K562 (cell line): ENCODE results near the gene TIMM44. TPM values are rescaled to one million over a fixed set of nuclear protein-coding genes. Genes with fewer than 3 reads are reported as not detected.

Source experiments
- ATAC-seq: fragments of 200-7000 bp; cut with Tn5 transposase; 3 replicates; pipeline ENCODE4 v1.9.1; 2020; ENCODE audit warnings: moderate library complexity
- BruUV-seq: library from RNA; stranded (reverse); fragments of 400-500 nt; replicated peaks from 2 replicates; lab custom pipeline; 2021; lab: Mats Ljungman, UMichigan
- CTCF ChIA-PET: fragments of 300-600 bp; formaldehyde crosslinking; extraction: SDS; loops from one replicate; lab custom pipeline; 2021; ENCODE audit warnings: low intra/inter-chr PET ratio; lab: Yijun Ruan, JAX
- POLR2A ChIA-PET: fragments of 300-600, 350-650 bp; sonication (Branson Sonifier 250); formaldehyde crosslinking; extraction: SDS; loops from one replicate; lab custom pipeline; 2021; ENCODE audit warnings: antibody characterized with exemption, inconsistent platforms; lab: Yijun Ruan, JAX
- DNase-seq, 4 experiments: peaks; one replicate each; pipeline versions ENCODE4 v3.0.0 to v3.0.0-alpha.2; 2011 to 2018; ENCODE audit warnings: low spot score in 3 of 4, mixed read lengths in 3 of 4; ENCODE audit errors: extremely low read depth in 1 of 4
- FAIRE-seq: peaks from 2 replicates; lab custom pipeline; 2011; peaks lifted over from hg19 to GRCh38; lab: Jason Lieb, UNC
- H2AFZ ChIP-seq: 2 replicates; pipeline ENCODE4 v1.6.0; 2011; ENCODE audit warnings: low read depth, low read length, control low read depth, inconsistent platforms
- H3K27ac ChIP-seq: fragments of 200-600 bp; 3 replicates; pipeline ENCODE4 v1.8.0; 2011; ENCODE audit warnings: low read depth, mild to moderate bottlenecking, control low read depth, inconsistent platforms, low read length, moderate library complexity, mixed read lengths; ENCODE audit errors: extremely low read depth
- H3K27me3 ChIP-seq, 2 experiments: fragments of 300-600 bp in 1 of 2; 2 replicates in 1 of 2; 3 replicates in 1 of 2; pipeline versions ENCODE4 v1.6.0 to v1.8.0; 2011; ENCODE audit warnings: inconsistent platforms in 2 of 2, low read length in 2 of 2, mild to moderate bottlenecking in 1 of 2, mixed read lengths in 1 of 2, moderate library complexity in 1 of 2; ENCODE audit not compliant: control insufficient read depth in 2 of 2, insufficient read depth in 2 of 2
- H3K36me3 ChIP-seq: fragments of 300-600 bp; 3 replicates; pipeline ENCODE4 v1.8.0; 2011; ENCODE audit warnings: mild to moderate bottlenecking, low read length, inconsistent platforms; ENCODE audit not compliant: control insufficient read depth, insufficient read depth
- H3K4me1 ChIP-seq, 2 experiments: fragments of 200-600 bp in 1 of 2; replicated peaks in 1 of 2; 2 replicates in 1 of 2; 3 replicates in 1 of 2; pipeline versions ENCODE4 v1.5.1 to v1.8.0; 2011; ENCODE audit warnings: inconsistent platforms in 2 of 2, low read length in 2 of 2, mild to moderate bottlenecking in 1 of 2, mixed read lengths in 1 of 2, moderate library complexity in 1 of 2; ENCODE audit not compliant: control insufficient read depth in 2 of 2, insufficient read depth in 2 of 2
- H3K4me2 ChIP-seq: 2 replicates; pipeline ENCODE4 v1.6.1; 2011; ENCODE audit warnings: low read length, control low read depth, inconsistent platforms, mixed read lengths; ENCODE audit not compliant: insufficient read depth
- H3K4me3 ChIP-seq: fragments of 200-600 bp; sonication (generic), shearing (Covaris generic); 2 replicates; pipeline ENCODE4 v1.5.1; 2016; ENCODE audit warnings: control low read depth, inconsistent platforms
- H3K79me2 ChIP-seq: fragments of 200-600 bp; 3 replicates; pipeline ENCODE4 v1.8.0; 2011; ENCODE audit warnings: low read length, inconsistent platforms; ENCODE audit not compliant: control insufficient read depth, insufficient read depth
- H3K9ac ChIP-seq, 2 experiments: 2 replicates each; pipeline versions ENCODE4 v1.6.0 to v1.6.1; 2011; ENCODE audit warnings: low read depth in 2 of 2, low read length in 2 of 2, control low read depth in 1 of 2, inconsistent platforms in 1 of 2, mild to moderate bottlenecking in 1 of 2, mixed read lengths in 1 of 2; ENCODE audit not compliant: insufficient read depth in 1 of 2
- H3K9me1 ChIP-seq: one replicate; pipeline ENCODE4 v1.6.0; 2011; ENCODE audit warnings: inconsistent platforms, mild to moderate bottlenecking, low read length, moderate library complexity; ENCODE audit not compliant: control insufficient read depth, insufficient read depth
- H3K9me3 ChIP-seq: replicated peaks from 2 replicates; pipeline ENCODE4 v1.5.1; 2011; ENCODE audit warnings: low read depth, low read length, inconsistent platforms; ENCODE audit not compliant: control insufficient read depth, insufficient read depth
- H4K20me1 ChIP-seq: replicated peaks from 2 replicates; pipeline ENCODE4 v1.6.1; 2011; ENCODE audit warnings: low read length, inconsistent platforms, mixed read lengths; ENCODE audit not compliant: control insufficient read depth, insufficient read depth
- FOS ChIP-seq: IDR thresholded peaks from 3 replicates; pipeline ENCODE4 v1.6.1; 2011; ENCODE audit not compliant: insufficient read length; ENCODE audit errors: extremely low read depth
- KLF10 ChIP-seq: fragments of 250-450 bp; sonication (Bioruptor Pico); IDR thresholded peaks from 2 replicates; pipeline ENCODE4 v1.6.1; 2021; ENCODE audit warnings: matching md5 sums
- MCM3 ChIP-seq: fragments of 450-650 bp; IDR thresholded peaks from 2 replicates; pipeline ENCODE4 v1.6.1; 2016
- MYBL2 ChIP-seq, 2 experiments: fragments of 450-650 bp in 1 of 2; sonication (generic) in 1 of 2; formaldehyde crosslinking in 1 of 2; IDR thresholded peaks; 2 replicates each; pipeline versions ENCODE4 v1.6.1 to v1.8.1; 2017 to 2022; ENCODE audit warnings: borderline replicate concordance in 1 of 2, inconsistent platforms in 1 of 2, low read depth in 1 of 2, mild to moderate bottlenecking in 1 of 2, missing genetic modification reagents in 1 of 2, moderate library complexity in 1 of 2
- NR2C1 ChIP-seq, 2 experiments: fragments of 450-650 bp; IDR thresholded peaks; 2 replicates each; pipeline ENCODE4 v1.6.1; 2017; ENCODE audit warnings: mild to moderate bottlenecking in 2 of 2, antibody characterized with exemption in 1 of 2, inconsistent platforms in 1 of 2, missing compliant biosample characterization in 1 of 2, missing genetic modification characterization in 1 of 2
- POLR2G ChIP-seq: fragments of 200-400 bp; formaldehyde crosslinking; IDR thresholded peaks from 2 replicates; pipeline ENCODE4 v1.6.1; 2017; ENCODE audit warnings: low read depth, mild to moderate bottlenecking, antibody characterized with exemption, low read length, moderate library complexity
- RBM22 ChIP-seq: fragments of 200-400 bp; formaldehyde crosslinking; IDR thresholded peaks from 2 replicates; pipeline ENCODE4 v1.6.1; 2018; ENCODE audit warnings: low read length, low read depth; ENCODE audit not compliant: poor library complexity, severe bottlenecking
- YBX1 ChIP-seq: fragments of 450-650 bp; IDR thresholded peaks from 2 replicates; pipeline ENCODE4 v1.7.1; 2016; ENCODE audit warnings: mild to moderate bottlenecking
- ZBTB1 ChIP-seq: sonication (generic); formaldehyde crosslinking; IDR thresholded peaks from 2 replicates; pipeline ENCODE4 v1.8.1; 2023; ENCODE audit warnings: missing genetic modification reagents, low read depth, mild to moderate bottlenecking, borderline replicate concordance
- ZBTB33 ChIP-seq: sonication (generic); formaldehyde crosslinking; IDR thresholded peaks from 2 replicates; pipeline ENCODE4 v1.8.1; 2023; ENCODE audit warnings: mild to moderate bottlenecking, missing genetic modification reagents
- ZNF263 ChIP-seq: sonication (generic); formaldehyde crosslinking; IDR thresholded peaks from 2 replicates; pipeline ENCODE4 v1.8.0; 2022; ENCODE audit warnings: mild to moderate bottlenecking, missing genetic modification reagents, borderline replicate concordance
- WGBS: fragments of 100-300 bp; shearing (Covaris generic); methylation state at CpG from one replicate; pipeline ENCODE4 v1.1.6; 2016; ENCODE audit warnings: low coverage, mixed read lengths; ENCODE audit not compliant: insufficient coverage; ENCODE audit errors: missing lambda C conversion rate; 5-methylcytosine and 5-hydroxymethylcytosine counted together
- in situ Hi-C: fragments of 300-500 bp; cut with MboI; formaldehyde crosslinking; loops from 4 replicates; pipeline ENCODE4 v1.15.0; 2018; ENCODE audit warnings: inconsistent platforms, mixed read lengths
- intact Hi-C: fragments of 100-400 bp; cut with micrococcal nuclease; formaldehyde crosslinking; loops from 2 replicates; pipeline ENCODE4 v1.14.2; 2022
- polyA plus RNA-seq, 8 experiments: library from polyadenylated mRNA; depleted of rRNA in 4 of 8; stranded (reverse) in 5 of 8; unstranded in 3 of 8; fragments of >200 nt; fragmentation: Nextera tagmentation in 2 of 8; fragmentation: Illumina TruSeq in 1 of 8; extraction: Ambion mirVana in 2 of 8; extraction: Trizol in 1 of 8; gene quantifications; 2 replicates each; pipeline versions ENCODE4 v1.2.1 to v1.2.3, GENCODE V29; 2011 to 2014; ENCODE audit warnings: inconsistent platforms in 1 of 8, missing spikeins in 1 of 8
- total RNA-seq, 7 experiments: library from RNA; depleted of rRNA in 6 of 7; stranded (reverse); fragments of >200 nt in 6 of 7; fragmentation: Illumina TruSeq in 2 of 7; extraction: Trizol in 2 of 7; gene quantifications; 2 replicates each; pipeline versions ENCODE4 v1.2.1 to v1.2.3, GENCODE V29; 2011 to 2021; ENCODE audit warnings: low replicate concordance in 1 of 7

The TIMM44 gene
- total and polyA plus RNA-seq, 9 of the 15 experiments (the other 6 are each of a cell fraction or from before 2014, with no cell fraction given), result 10.3 to 231 (median 89.3) TPM

GRCh38 chr19:7916955-7917266 lies 26.6 kb downstream of the TIMM44 start:
- POLR2A ChIA-PET, result interaction anchor here (0.5 kb wide), 1 partner anchor 44 kb away, joined by 3 read pairs; no protein-coding TSS in a partner anchor
- CTCF ChIA-PET, result no interaction called here
- no peak overlapping the region for H3K27ac ChIP-seq
- no peaks in the 10 kb centered on the region for H3K27me3 ChIP-seq
- peaks cover 14% of the 10 kb centered on the region for H3K79me2 ChIP-seq
- H3K9me1 ChIP-seq, result no peaks in the 10 kb centered on the region
- TF ChIP-seq KLF10 (CRISPR knock-in tag), result no peak
- peak; percentile 11; the same call in 1 of the 2 replicates for TF ChIP-seq POLR2G
- no peak for ATAC-seq
- in situ Hi-C loops, result no loop called here
- 92% methylated on average over 7 of the region's 12 CpGs for WGBS
- FAIRE-seq, result no peak
- no peak for DNase-seq
- peaks cover 16% of the 10 kb centered on the region; the same call in 1 of the 3 replicates for H3K36me3 ChIP-seq
- H3K4me3 ChIP-seq, result no peak overlapping the region
- no peaks in the 10 kb centered on the region for H3K9me3 ChIP-seq
- no peak overlapping the region for H3K9ac ChIP-seq
- H3K4me2 ChIP-seq, result no peak overlapping the region
- no peak overlapping the region for H2AFZ ChIP-seq
- H4K20me1 ChIP-seq, result peaks cover 6% of the 10 kb centered on the region; the same call in 1 of the 2 replicates
- no TSS peak for BruUV-seq
- peaks cover 9 to 70% of the 10 kb centered on the region in 2 experiments for H3K4me1 ChIP-seq
- intact Hi-C loops, result no loop called here

GRCh38 chr19:7916103-7916954 lies 27.1 kb downstream of the TIMM44 start:
- intact Hi-C loops, result no loop called here
- ChIA-PET CTCF (no interaction called here), POLR2A (interaction anchor here (0.6 to 1.7 kb wide), 2 partner anchors 13 to 88 kb away, joined by 3 to 5 read pairs; partner anchors contain the start of gene MAP2K7)
- no peak overlapping the region for H3K4me2 ChIP-seq
- 84% methylated on average over 11 of the region's 104 CpGs for WGBS
- no peak for FAIRE-seq
- no peak overlapping the region for H2AFZ ChIP-seq
- ATAC-seq, result no peak
- H3K4me1 ChIP-seq, result peaks cover 9 to 70% of the 10 kb centered on the region in 2 experiments
- peaks cover 5% of the 10 kb centered on the region; the same call in 1 of the 2 replicates for H4K20me1 ChIP-seq
- no peak overlapping the region for H3K9ac ChIP-seq
- in situ Hi-C loops, result no loop called here
- BruUV-seq, result no TSS peak
- H3K79me2 ChIP-seq, result peaks cover 14% of the 10 kb centered on the region
- no peak for TF ChIP-seq ZBTB1 (CRISPR knock-in tag)
- no peak for TF ChIP-seq FOS
- TF ChIP-seq MYBL2 (IDR thresholded peaks at IDR 0.05; ENCODE audit: low read depth), result no peak
- TF ChIP-seq MYBL2 (CRISPR knock-in tag; IDR thresholded peaks at IDR 0.05; ENCODE audit: borderline replicate concordance), result no peak
- TF ChIP-seq ZBTB33 (CRISPR knock-in tag), result peak; percentile 79
- TF ChIP-seq POLR2G, result peak; percentile 57
- TF ChIP-seq YBX1, result no peak
- no peak for TF ChIP-seq NR2C1 (IDR thresholded peaks at IDR 0.05)
- no peak for TF ChIP-seq NR2C1 (tag; IDR thresholded peaks at IDR 0.05)
- TF ChIP-seq MCM3, result no peak
- TF ChIP-seq RBM22, result no peak
- no peak for TF ChIP-seq ZNF263 (CRISPR knock-in tag)
- H3K9me3 ChIP-seq, result no peaks in the 10 kb centered on the region
- peaks cover 20% of the 10 kb centered on the region; the same call in 1 of the 3 replicates for H3K36me3 ChIP-seq
- H3K4me3 ChIP-seq, result no peak overlapping the region
- no peaks in the 10 kb centered on the region for H3K9me1 ChIP-seq
- DNase-seq, result no peak
- no peaks in the 10 kb centered on the region for H3K27me3 ChIP-seq
- no peak overlapping the region for H3K27ac ChIP-seq
